Fibroblast of skin of left quadriceps (primary cell): ENCODE results near the gene LBHD2.
"Not testable (repeated sequence)": the region's sequence is repeated elsewhere in the genome, so short reads cannot be mapped to it uniquely, and the experiment has no call there.

Experiments used
- DNase-seq, 2 experiments: peaks; one replicate each; pipeline ENCODE4 v3.0.0-alpha.2; 2013; ENCODE audit warnings: low read depth in 2 of 2

Gene LBHD2

GRCh38 chr14:103104389-103104653 is 20.3 kb downstream of the LBHD2 start:
- no peak for DNase-seq

- peak in 1 of 2 experiments; percentile 15 for DNase-seq
These were observed 20.8 kb downstream of the LBHD2 start for GRCh38 chr14:103104654-103105452.

GRCh38 chr14:103105580-103106150 is 21.7 kb downstream of the LBHD2 start:
- DNase-seq = no peak

- DNase-seq = no peak
These were observed 23.4 kb downstream of the LBHD2 start for GRCh38 chr14:103107455-103107854.

- DNase-seq = no peak
These were observed 24.1 kb downstream of the LBHD2 start for GRCh38 chr14:103107941-103108748.

- DNase-seq = no peak
These were observed 24.8 kb downstream of the LBHD2 start for GRCh38 chr14:103108749-103109207.

- no peak for DNase-seq
These were observed 25.8 kb downstream of the LBHD2 start for GRCh38 chr14:103109535-103110441.

GRCh38 chr14:103110681-103111231 is 26.7 kb downstream of the LBHD2 start:
- DNase-seq = no peak

GRCh38 chr14:103111232-103111868 is 27.3 kb downstream of the LBHD2 start:
- DNase-seq = no peak

- no peak for DNase-seq
These were observed 28.6 kb downstream of the LBHD2 start for GRCh38 chr14:103112400-103113243.

GRCh38 chr14:103113303-103113702 is 29.3 kb downstream of the LBHD2 start:
- no peak for DNase-seq

- no peak for DNase-seq
These were observed 29.8 kb downstream of the LBHD2 start for GRCh38 chr14:103113774-103114173.

- DNase-seq = not testable (repeated sequence)
These were observed 31.2 kb downstream of the LBHD2 start for GRCh38 chr14:103115086-103115679.

GRCh38 chr14:103115845-103116572 is 32.0 kb downstream of the LBHD2 start:
- DNase-seq = no peak

- no peak for DNase-seq
These were observed 32.6 kb downstream of the LBHD2 start for GRCh38 chr14:103116636-103117035.

GRCh38 chr14:103117499-103117898 is 33.5 kb downstream of the LBHD2 start:
- not testable (repeated sequence) for DNase-seq

- no peak for DNase-seq
These were observed 34.1 kb downstream of the LBHD2 start for GRCh38 chr14:103118018-103118662.

- no peak for DNase-seq
These were observed 34.8 kb downstream of the LBHD2 start for GRCh38 chr14:103118663-103119404.
